ENCODE measurements around the gene AZU1. TPM values are rescaled to one million over a fixed set of nuclear protein-coding genes. Genes with fewer than 3 reads are reported as not detected.

Gene AZU1
- total RNA-seq, 2 donors from 2014 or later, result 0.27 TPM; not detected in 1

GRCh38 chr19:805166-805551 is 22.5 kb upstream of the AZU1 start:
- peak; percentile 18 for DNase-seq
- no peak for TF ChIP-seq CTCF (IDR thresholded peaks at IDR 0.05)
- Histone ChIP-seq H3K4me3 (no peak overlapping the region), H3K27ac (no peak overlapping the region), H3K9ac (ENCODE audit: low read depth in 2 of 2, low read length in 2 of 2) (peak overlapping the region in 1 of 2 donors; percentile 2), H3K4me1 (peaks cover 15% of the 10 kb centered on the region), H3K27me3 (no peaks in the 10 kb centered on the region), H3K36me3 (peaks cover 66% of the 10 kb centered on the region), H3K9me3 (no peaks in the 10 kb centered on the region)
- intact Hi-C loops (cut with DNase I), result no loop called here

GRCh38 chr19:805600-806550 is 21.8 kb upstream of the AZU1 start:
- intact Hi-C loops (cut with DNase I), result no loop called here
- DNase-seq, result no peak
- peaks cover 73% of the 10 kb centered on the region for H3K36me3 ChIP-seq
- H3K4me3 ChIP-seq, result no peak overlapping the region
- peak overlapping the region in 1 of 2 donors; percentile 2 for H3K9ac ChIP-seq (ENCODE audit: low read depth in 2 of 2, low read length in 2 of 2)
- H3K27ac ChIP-seq, result no peak overlapping the region
- TF ChIP-seq CTCF (IDR thresholded peaks at IDR 0.05), result no peak
- no peaks in the 10 kb centered on the region for H3K27me3 ChIP-seq
- H3K4me1 ChIP-seq, result peaks cover 8% of the 10 kb centered on the region
- no peaks in the 10 kb centered on the region for H3K9me3 ChIP-seq

GRCh38 chr19:806815-807421 is 20.7 kb upstream of the AZU1 start:
- TF ChIP-seq CTCF (IDR thresholded peaks at IDR 0.05), result no peak
- H3K36me3 ChIP-seq, result peaks cover 74% of the 10 kb centered on the region
- H3K27ac ChIP-seq, result no peak overlapping the region
- H3K27me3 ChIP-seq, result no peaks in the 10 kb centered on the region
- H3K4me3 ChIP-seq, result no peak overlapping the region
- no peaks in the 10 kb centered on the region for H3K4me1 ChIP-seq
- no peak overlapping the region for H3K9ac ChIP-seq (ENCODE audit: low read depth in 2 of 2, low read length in 2 of 2)
- H3K9me3 ChIP-seq, result no peaks in the 10 kb centered on the region
- no peak for DNase-seq
- intact Hi-C loops (cut with DNase I), result no loop called here

GRCh38 chr19:807627-808422 is 19.8 kb upstream of the AZU1 start:
- no peak overlapping the region for H3K27ac ChIP-seq

More at GRCh38 chr19:807627-808422, 19.8 kb upstream of the AZU1 start:
- Histone ChIP-seq H3K9ac (ENCODE audit: low read depth in 2 of 2, low read length in 2 of 2) (no peak overlapping the region), H3K36me3 (peaks cover 74% of the 10 kb centered on the region), H3K4me1 (no peaks in the 10 kb centered on the region), H3K9me3 (no peaks in the 10 kb centered on the region), H3K4me3 (no peak overlapping the region), H3K27me3 (no peaks in the 10 kb centered on the region)
- no peak for TF ChIP-seq CTCF (IDR thresholded peaks at IDR 0.05)
- no peak for DNase-seq
- intact Hi-C loops (cut with DNase I), result no loop called here

Measured in colonic mucosa (tissue), 4 donors.